DND-41 (cell line): ENCODE results near the gene RAB25.
"Not testable (repeated sequence)": the region's sequence is repeated elsewhere in the genome, so short reads cannot be mapped to it uniquely, and the experiment has no call there.

Experiments
- ATAC-seq: fragments of 200-7000 bp; cut with Tn5 transposase; 3 replicates; pipeline ENCODE4 v1.9.1; 2021; ENCODE audit warnings: low read depth; ENCODE audit not compliant: insufficient read depth
- DNase-seq: peaks from one replicate; pipeline ENCODE4 v3.0.0-alpha.2; 2020
- H2AFZ ChIP-seq: 2 replicates; pipeline ENCODE4 v1.6.0; 2012; ENCODE audit warnings: low read depth, low read length
- H3K27ac ChIP-seq: 2 replicates; pipeline ENCODE4 v1.5.1; 2012; ENCODE audit warnings: low read length, inconsistent platforms
- H3K27me3 ChIP-seq: fragments of 200-600 bp; sonication (generic); 2 replicates; pipeline ENCODE4 v1.6.0; 2012; ENCODE audit warnings: low read length, mild to moderate bottlenecking, inconsistent platforms; ENCODE audit not compliant: insufficient read depth, poor library complexity
- H3K36me3 ChIP-seq: 2 replicates; pipeline ENCODE4 v1.5.1; 2012; ENCODE audit warnings: low read length, inconsistent platforms; ENCODE audit not compliant: insufficient read depth
- H3K4me1 ChIP-seq: 2 replicates; pipeline ENCODE4 v1.5.1; 2012; ENCODE audit warnings: mild to moderate bottlenecking, low read length; ENCODE audit not compliant: insufficient read depth
- H3K4me2 ChIP-seq: 2 replicates; pipeline ENCODE4 v1.6.0; 2012; ENCODE audit warnings: mild to moderate bottlenecking, moderate library complexity, low read length, inconsistent platforms; ENCODE audit not compliant: insufficient read depth
- H3K4me3 ChIP-seq, 2 experiments: fragments of 200-600 bp in 1 of 2; shearing (Covaris generic) in 1 of 2; 2 replicates each; pipeline ENCODE4 v1.5.1; 2012 to 2016; ENCODE audit warnings: inconsistent platforms in 2 of 2, low read length in 2 of 2, mild to moderate bottlenecking in 2 of 2, low read depth in 1 of 2, moderate library complexity in 1 of 2
- H3K79me2 ChIP-seq: 2 replicates; pipeline ENCODE4 v1.6.0; 2012; ENCODE audit warnings: low read length, inconsistent platforms; ENCODE audit not compliant: insufficient read depth
- H3K9ac ChIP-seq: 2 replicates; pipeline ENCODE4 v1.6.0; 2012; ENCODE audit warnings: low read depth, mild to moderate bottlenecking, inconsistent platforms, low read length, moderate library complexity
- H3K9me3 ChIP-seq: 2 replicates; pipeline ENCODE4 v1.5.1; 2012; ENCODE audit warnings: low read length, moderate library complexity, mild to moderate bottlenecking, inconsistent platforms; ENCODE audit not compliant: insufficient read depth, severe bottlenecking
- H4K20me1 ChIP-seq: 2 replicates; pipeline ENCODE4 v1.6.0; 2012; ENCODE audit warnings: low read length; ENCODE audit not compliant: insufficient read depth
- CTCF ChIP-seq: IDR thresholded peaks from 2 replicates; pipeline ENCODE4 v1.5.1; 2012; ENCODE audit warnings: borderline replicate concordance, low read length, moderate library complexity, mild to moderate bottlenecking; ENCODE audit not compliant: poor library complexity, severe bottlenecking; ENCODE audit errors: extremely low read depth
- EZH2 ChIP-seq: IDR thresholded peaks from 3 replicates; pipeline ENCODE4 v1.6.1; 2012; ENCODE audit warnings: borderline replicate concordance, low read depth, mild to moderate bottlenecking, moderate library complexity, low read length, inconsistent platforms; ENCODE audit not compliant: severe bottlenecking

RAB25 gene

GRCh38 chr1:156067262-156067661 lies 6.3 kb downstream of the RAB25 start:
- no peaks in the 10 kb centered on the region for H3K36me3 ChIP-seq
- TF ChIP-seq EZH2 (no peak), CTCF (no peak)
- H3K4me2 ChIP-seq = no peak overlapping the region

DNA sequence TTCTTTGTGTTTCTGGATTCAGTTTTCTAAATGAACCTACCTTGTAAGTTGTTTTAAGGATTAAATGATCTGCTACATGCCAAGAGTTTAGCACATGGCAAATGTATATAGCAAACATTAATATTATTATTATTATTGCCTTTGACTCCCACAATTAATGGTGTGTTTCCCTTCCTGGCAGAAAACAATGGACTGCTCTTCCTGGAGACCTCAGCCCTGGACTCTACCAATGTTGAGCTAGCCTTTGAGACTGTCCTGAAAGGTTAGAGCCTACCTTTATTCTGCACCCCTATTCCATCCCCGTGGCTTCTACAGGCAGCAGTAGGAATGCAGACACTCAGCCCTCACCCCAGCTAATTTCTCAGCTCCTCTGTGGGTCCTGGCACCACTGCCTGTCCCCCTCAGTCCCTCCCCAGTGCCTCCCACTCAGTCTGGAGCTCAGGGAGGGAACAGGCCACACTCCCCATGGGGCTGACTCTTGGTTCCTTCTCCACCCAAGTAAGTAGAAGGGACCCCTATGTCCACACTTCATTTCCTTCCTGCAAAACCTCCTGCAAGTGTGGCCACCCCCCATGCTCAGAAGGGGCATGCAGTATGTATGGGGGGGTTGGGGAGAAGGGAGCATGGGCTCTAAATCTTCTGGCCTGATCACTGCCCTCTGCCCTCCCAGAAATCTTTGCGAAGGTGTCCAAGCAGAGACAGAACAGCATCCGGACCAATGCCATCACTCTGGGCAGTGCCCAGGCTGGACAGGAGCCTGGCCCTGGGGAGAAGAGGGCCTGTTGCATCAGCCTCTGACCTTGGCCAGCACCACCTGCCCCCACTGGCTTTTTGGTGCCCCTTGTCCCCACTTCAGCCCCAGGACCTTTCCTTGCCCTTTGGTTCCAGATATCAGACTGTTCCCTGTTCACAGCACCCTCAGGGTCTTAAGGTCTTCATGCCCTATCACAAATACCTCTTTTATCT lies 8.8 kb downstream of the RAB25 start:
- Histone ChIP-seq H3K4me3 (no peak overlapping the region), H3K79me2 (no peaks in the 10 kb centered on the region), H3K4me1 (no peaks in the 10 kb centered on the region), H4K20me1 (no peaks in the 10 kb centered on the region), H3K9ac (no peak overlapping the region), H3K27me3 (no peaks in the 10 kb centered on the region), H2AFZ (no peak overlapping the region), H3K9me3 (no peaks in the 10 kb centered on the region), H3K4me2 (no peak overlapping the region), H3K36me3 (peaks cover 3% of the 10 kb centered on the region; the same call in 1 of the 2 replicates), H3K27ac (no peak overlapping the region)
- ATAC-seq (no peak), DNase-seq (no peak)
- no peak for TF ChIP-seq CTCF
- TF ChIP-seq EZH2 = no peak

More at GRCh38 chr1:156067262-156067661, 6.3 kb downstream of the RAB25 start:
- Histone ChIP-seq H3K27me3 (no peaks in the 10 kb centered on the region), H3K4me3 (no peak overlapping the region), H3K27ac (no peak overlapping the region), H3K9ac (no peak overlapping the region), H3K79me2 (no peaks in the 10 kb centered on the region), H3K9me3 (no peaks in the 10 kb centered on the region), H3K4me1 (no peaks in the 10 kb centered on the region), H2AFZ (no peak overlapping the region), H4K20me1 (no peaks in the 10 kb centered on the region)
- no peak for DNase-seq
- ATAC-seq = no peak

DNA sequence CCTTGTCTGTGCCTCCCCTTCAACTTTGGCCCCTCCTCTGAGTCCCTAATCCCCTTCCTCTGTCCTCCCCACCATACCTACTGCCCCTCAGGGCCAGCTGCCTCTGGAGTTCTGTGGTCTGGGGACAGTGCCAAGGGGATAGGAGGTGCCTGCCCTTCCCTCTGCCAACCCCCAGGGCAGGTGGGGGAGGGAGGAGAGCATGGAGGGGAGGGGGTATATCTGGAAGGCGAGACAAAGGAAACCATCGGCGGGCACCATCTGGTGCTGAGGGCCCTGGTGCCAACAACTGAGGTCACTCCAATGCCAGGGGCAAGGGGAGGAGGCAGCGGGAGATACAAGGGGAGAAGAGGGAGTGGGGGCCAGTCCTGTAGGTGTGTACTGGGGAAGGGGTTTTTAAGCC lies 9.6 kb downstream of the RAB25 start:
- Histone ChIP-seq H3K27me3 (no peaks in the 10 kb centered on the region), H3K36me3 (peaks cover 11% of the 10 kb centered on the region; the same call in 1 of the 2 replicates), H3K79me2 (no peaks in the 10 kb centered on the region), H4K20me1 (peaks cover 3% of the 10 kb centered on the region; the same call in 1 of the 2 replicates), H3K9me3 (no peaks in the 10 kb centered on the region), H3K4me2 (no peak overlapping the region), H3K4me3 (no peak overlapping the region), H3K9ac (no peak overlapping the region), H2AFZ (no peak overlapping the region), H3K27ac (no peak overlapping the region), H3K4me1 (no peaks in the 10 kb centered on the region)
- no peak for TF ChIP-seq EZH2
- TF ChIP-seq CTCF = no peak
- ATAC-seq (no peak), DNase-seq (no peak)

GRCh38 chr1:156071332-156071816 lies 10.4 kb downstream of the RAB25 start:
- H3K79me2 ChIP-seq, DNase-seq, H3K9ac ChIP-seq, H3K27ac ChIP-seq, H3K9me3 ChIP-seq, H3K4me1 ChIP-seq, H3K27me3 ChIP-seq, H3K4me3 ChIP-seq, H4K20me1 ChIP-seq, ATAC-seq, H3K4me2 ChIP-seq, H2AFZ ChIP-seq: not testable (repeated sequence)
- peaks cover 18% of the 10 kb centered on the region for H3K36me3 ChIP-seq
